Tibial nerve (tissue), 4 donors: ENCODE results near the gene AFAP1L2. TPM values are rescaled to one million over a fixed set of nuclear protein-coding genes. Genes with fewer than 3 reads are reported as not detected.

Source experiments
- small RNA-seq: library from RNA; depleted of rRNA; stranded (forward); fragments of <200 nt; gene quantifications from one replicate; pipeline ENCODE3, GENCODE V24; 2016
- total RNA-seq, 4 donors: library from RNA; depleted of rRNA; stranded (reverse); fragments of >200 nt; gene quantifications; one replicate each; pipeline ENCODE4 v1.1.0, GENCODE V29; 2016

Gene AFAP1L2
- total RNA-seq, 4 donors from 2014 or later = 96.3 to 176 (median 127) TPM

Small RNA genes within 50 kb of the gene (small RNA-seq; reads per million reads assigned to genes)
- not detected for gene RN7SL384P

Other genes starting within 250 kb of the AFAP1L2 start
- 10 to 100 TPM; 11.6 to 18.0 (median 14.4) TPM for gene CCDC186, start 230.3 kb downstream of the AFAP1L2 start, total RNA-seq
- under 1 TPM in 3 of 4 donors, not detected in 1; under 0.01 to 0.42 (median 0.22) TPM for gene TDRD1, start 225.1 kb downstream of the AFAP1L2 start, total RNA-seq
- gene VWA2, start 165.2 kb downstream of the AFAP1L2 start, total RNA-seq = 1 to 10 TPM in 2 of 4 donors, under 1 TPM in 2; 0.22 to 1.6 (median 1.0) TPM